Measurements from ENCODE around the gene ZC3H12C.

ZC3H12C gene

DNA sequence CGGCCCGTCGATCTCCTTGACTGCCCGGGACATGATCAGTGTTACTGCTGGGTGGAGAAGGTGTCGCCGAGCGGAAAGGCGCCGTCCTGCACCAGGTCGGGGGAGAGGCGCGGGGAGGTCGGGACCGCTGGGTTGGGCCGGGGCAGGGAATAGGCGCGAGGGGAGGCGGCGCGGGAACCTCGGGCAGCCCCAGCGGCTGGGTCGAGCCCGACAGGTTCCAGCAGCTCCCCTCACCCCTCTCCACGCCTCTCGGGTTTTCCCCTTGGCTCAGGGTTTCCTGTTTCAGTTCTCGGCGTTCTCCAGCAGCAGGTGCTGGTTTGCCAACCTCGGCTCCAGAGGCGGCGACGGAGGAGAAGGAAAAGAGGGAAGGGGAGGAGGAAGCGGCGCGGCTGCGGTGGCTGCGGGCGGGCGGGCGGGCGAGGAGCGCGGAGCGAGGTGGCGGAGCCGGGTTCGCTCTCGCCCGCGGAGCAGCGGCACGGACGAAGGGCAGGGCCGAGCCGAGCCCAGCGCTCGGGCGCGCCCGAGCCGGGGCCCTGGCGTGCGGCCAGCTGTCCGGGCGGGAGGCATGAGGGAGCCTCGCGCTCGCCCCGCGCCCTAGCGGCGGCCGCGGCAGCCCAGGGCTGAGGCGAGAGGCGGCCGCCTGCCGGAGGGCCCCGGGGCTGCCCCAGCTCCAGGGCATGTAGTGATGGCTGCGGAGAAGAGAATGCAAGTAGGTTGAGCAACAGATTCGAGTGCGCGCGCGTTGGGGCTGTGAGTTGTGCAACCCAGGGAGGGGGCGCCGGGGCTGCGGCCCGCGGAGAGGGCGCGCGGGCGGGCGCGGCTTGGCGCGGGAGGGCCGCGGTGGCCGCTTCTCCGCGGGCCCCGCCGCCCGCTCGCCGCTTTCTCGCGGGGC, at the start of gene ZC3H12C:
Gene ZC3H12C (plus strand): TSS at position 878 of the 892 bp plus-strand sequence. CDS start 20 bp downstream, outside the sequence.
- DNase-seq (ENCODE audit: low read depth, low spot score): no peak
- peak; percentile 55 for TF ChIP-seq CTCF (IDR thresholded peaks at IDR 0.05; ENCODE audit: insufficient read depth, low read length, missing control alignments)
- peak within 1 kb of the TSS; percentile 69 for H3K4me3 ChIP-seq (ENCODE audit: low read depth, low read length)
- ChIA-PET POLR2A (no interaction called here), CTCF (interaction anchor here (0.6 to 1.5 kb wide), 6 partner anchors 14 to 151 kb away, joined by 3 to 5 read pairs (median 4); no protein-coding TSS in a partner anchor)

- CTCF ChIA-PET: no interaction called here
- POLR2A ChIA-PET: no interaction called here
- TF ChIP-seq CTCF (IDR thresholded peaks at IDR 0.05; ENCODE audit: insufficient read depth, low read length, missing control alignments): no peak
- no peak for DNase-seq (ENCODE audit: low read depth, low spot score)
- no peak overlapping the region for H3K4me3 ChIP-seq (ENCODE audit: low read depth, low read length)
Measured at GRCh38 chr11:110044226-110044968, 48.8 kb upstream of the ZC3H12C start.

DNA sequence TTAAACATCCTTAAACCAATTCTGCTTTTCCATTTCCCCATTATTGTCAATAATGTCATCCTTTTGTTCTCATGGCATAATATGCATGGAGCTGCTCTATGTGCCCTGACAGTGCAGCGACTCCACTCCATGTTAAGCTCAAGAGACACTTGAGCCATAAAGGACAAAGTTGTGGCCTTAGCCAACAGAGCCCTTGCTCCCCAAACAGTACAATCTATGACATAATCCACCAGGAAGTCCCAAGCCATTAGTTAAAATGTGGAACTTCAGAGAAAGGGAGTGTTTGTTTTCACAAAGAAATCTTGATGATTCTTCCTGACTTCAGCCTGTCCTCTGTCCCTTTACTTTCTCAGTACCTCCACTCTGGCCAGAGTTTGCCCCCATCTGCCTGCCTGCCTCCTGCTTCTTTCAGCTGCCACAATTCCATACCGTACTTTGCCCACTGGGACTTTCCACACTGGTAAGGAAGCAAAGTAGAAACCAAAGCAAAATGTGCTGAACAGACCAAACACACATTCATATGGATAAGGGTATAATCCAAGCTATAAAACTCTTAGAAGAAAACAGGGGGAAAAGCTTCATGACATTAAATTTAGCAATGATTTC, 46.3 kb upstream of the ZC3H12C start:
- no peak for TF ChIP-seq CTCF (IDR thresholded peaks at IDR 0.05; ENCODE audit: insufficient read depth, low read length, missing control alignments)
- POLR2A ChIA-PET: no interaction called here
- CTCF ChIA-PET: no interaction called here
- no peak for DNase-seq (ENCODE audit: low read depth, low spot score)
- H3K4me3 ChIP-seq (ENCODE audit: low read depth, low read length): no peak overlapping the region

DNA sequence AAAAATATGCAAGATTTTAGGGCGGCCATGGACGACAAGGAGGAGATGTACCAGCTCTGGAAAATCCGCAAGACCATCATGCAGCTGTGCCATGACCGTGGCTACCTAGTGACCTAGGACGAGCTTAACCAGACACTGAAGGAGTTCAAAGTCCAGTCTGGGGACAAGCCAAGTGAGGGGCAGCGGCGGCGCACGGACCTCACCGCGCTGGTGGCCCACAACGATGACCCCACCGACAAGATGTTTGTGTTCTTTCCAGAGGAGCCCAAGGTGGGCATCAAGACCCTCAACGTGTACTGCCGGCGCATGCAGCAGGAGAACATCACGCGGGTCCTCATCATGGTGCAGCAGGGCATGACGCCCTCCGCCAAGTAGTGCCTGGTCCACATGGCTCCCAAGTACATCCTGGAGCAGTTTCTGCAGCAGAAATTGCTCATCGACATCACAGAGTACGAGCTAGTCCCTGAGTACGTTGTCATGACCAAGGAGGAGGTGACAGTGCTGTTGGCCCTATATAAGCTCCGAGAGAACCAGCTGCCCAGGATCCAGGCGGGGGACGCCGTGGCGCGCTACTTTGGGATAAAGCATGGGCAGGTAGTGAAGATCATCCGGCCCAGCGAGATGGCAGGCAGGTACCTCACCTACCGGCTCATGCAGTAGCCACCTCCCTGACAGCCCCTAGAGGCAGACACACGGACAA, 43.5 kb upstream of the ZC3H12C start:
- DNase-seq (ENCODE audit: low read depth, low spot score): no peak
- POLR2A ChIA-PET: no interaction called here
- H3K4me3 ChIP-seq (ENCODE audit: low read depth, low read length): no peak overlapping the region
- TF ChIP-seq CTCF (IDR thresholded peaks at IDR 0.05; ENCODE audit: insufficient read depth, low read length, missing control alignments): no peak
- CTCF ChIA-PET: interaction anchor here (1.1 kb wide), 1 partner anchor 148 kb away, joined by 3 read pairs; no protein-coding TSS in a partner anchor

- no peak overlapping the region for H3K4me3 ChIP-seq (ENCODE audit: low read depth, low read length)
- POLR2A ChIA-PET: no interaction called here
- CTCF ChIA-PET: no interaction called here
Measured at GRCh38 chr11:110050201-110050506, 43.0 kb upstream of the ZC3H12C start.

More at GRCh38 chr11:110050201-110050506, 43.0 kb upstream of the ZC3H12C start:
- DNase-seq (ENCODE audit: low read depth, low spot score): no peak
- TF ChIP-seq CTCF (IDR thresholded peaks at IDR 0.05; ENCODE audit: insufficient read depth, low read length, missing control alignments): no peak
